ENCODE results near the gene YJEFN3.

Gene YJEFN3

GRCh38 chr19:19486343-19487076 is 42.2 kb upstream of the YJEFN3 start:
- DNase-seq (ENCODE audit: low spot score) = no peak
- in situ Hi-C loops (cut with MboI; ENCODE audit: low pct_unique_long_range_greater_than_20kb, low sequenced_read_pairs, unreplicated experiment) = loop anchor here (25.0 kb wide), 1 partner anchor 324 kb away; the partner anchor contains the start of gene MEF2B
- TF ChIP-seq CTCF (IDR thresholded peaks at IDR 0.05; ENCODE audit: extremely low read depth, insufficient read depth, missing control alignments) = no peak

- no peak for DNase-seq (ENCODE audit: low spot score)
- TF ChIP-seq CTCF (IDR thresholded peaks at IDR 0.05; ENCODE audit: extremely low read depth, insufficient read depth, missing control alignments) = no peak
- in situ Hi-C loops (cut with MboI; ENCODE audit: low pct_unique_long_range_greater_than_20kb, low sequenced_read_pairs, unreplicated experiment) = loop anchor here (25.0 kb wide), 1 partner anchor 325 kb away; the partner anchor contains the start of gene MEF2B
Observed at GRCh38 chr19:19487077-19487949, 41.4 kb upstream of the YJEFN3 start.

- DNase-seq (ENCODE audit: low spot score) = no peak
- in situ Hi-C loops (cut with MboI; ENCODE audit: low pct_unique_long_range_greater_than_20kb, low sequenced_read_pairs, unreplicated experiment) = loop anchor here (25.0 kb wide), 1 partner anchor 326 kb away; the partner anchor contains the start of gene MEF2B
- TF ChIP-seq CTCF (IDR thresholded peaks at IDR 0.05; ENCODE audit: extremely low read depth, insufficient read depth, missing control alignments) = no peak
Observed at GRCh38 chr19:19487950-19488874, 40.5 kb upstream of the YJEFN3 start.

- in situ Hi-C loops (cut with MboI; ENCODE audit: low pct_unique_long_range_greater_than_20kb, low sequenced_read_pairs, unreplicated experiment) = loop anchor here (25.0 kb wide), 1 partner anchor 327 kb away; the partner anchor contains the start of gene MEF2B
- DNase-seq (ENCODE audit: low spot score) = peak; percentile 80
- TF ChIP-seq CTCF (IDR thresholded peaks at IDR 0.05; ENCODE audit: extremely low read depth, insufficient read depth, missing control alignments) = no peak
Observed at GRCh38 chr19:19488875-19489690, 39.6 kb upstream of the YJEFN3 start.

GRCh38 chr19:19489804-19490204 is 38.9 kb upstream of the YJEFN3 start:
- no peak for DNase-seq (ENCODE audit: low spot score)
- in situ Hi-C loops (cut with MboI; ENCODE audit: low pct_unique_long_range_greater_than_20kb, low sequenced_read_pairs, unreplicated experiment) = loop anchor here (5.0 to 25.0 kb wide), 2 partner anchors 123 to 328 kb away; partner anchors contain the start of gene MEF2B
- no peak for TF ChIP-seq CTCF (IDR thresholded peaks at IDR 0.05; ENCODE audit: extremely low read depth, insufficient read depth, missing control alignments)

Data from GM13977 (cell line).